ENCODE measurements around the gene ADAR. TPM values are rescaled to one million over a fixed set of nuclear protein-coding genes. Genes with fewer than 3 reads are reported as not detected.

ADAR gene
- total RNA-seq, 1 experiment from 2014 or later: 171 TPM

DNA sequence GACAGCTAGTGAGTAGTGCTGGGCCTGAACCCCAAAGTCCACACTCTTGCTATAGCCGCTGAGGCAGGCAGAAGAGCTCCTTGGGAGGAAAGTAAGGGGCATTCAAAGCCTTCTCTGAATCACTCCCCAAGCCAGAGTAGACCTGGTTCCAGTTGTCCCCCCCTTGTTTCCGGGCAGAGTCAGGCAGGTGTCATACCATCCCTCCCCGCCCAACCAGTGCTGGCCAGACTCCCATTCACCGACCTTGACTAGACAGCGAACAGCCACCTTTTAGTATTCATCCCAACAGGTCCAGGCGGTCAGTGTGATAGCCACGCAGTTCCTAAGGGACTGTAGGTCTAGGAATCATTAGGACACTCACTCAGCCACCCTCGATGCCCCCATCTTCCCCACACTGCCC is 28.6 kb downstream of the ADAR start:
- H3K27me3 ChIP-seq (replicated peaks; ENCODE audit: insufficient read depth, low read depth, low read length, poor library complexity): no peaks in the 10 kb centered on the region
- BruUV-seq (replicated peaks): no TSS peak
- POLR2A ChIA-PET (ENCODE audit: low non-redundant PET): interaction anchor here (0.5 kb wide), 1 partner anchor 295 kb away, joined by 9 read pairs; no protein-coding TSS in a partner anchor
- CTCF ChIA-PET: no interaction called here
- peaks cover 57% of the 10 kb centered on the region for H3K36me3 ChIP-seq (ENCODE audit: insufficient read depth, low read length, poor library complexity, severe bottlenecking)
- H3K4me1 ChIP-seq (ENCODE audit: insufficient read depth, low read length, poor library complexity, severe bottlenecking): no peaks in the 10 kb centered on the region
- no peak for DNase-seq (ENCODE audit: low spot score)
- intact Hi-C loops (cut with micrococcal nuclease; ENCODE audit: unreplicated experiment): no loop called here
- no peak overlapping the region for H3K27ac ChIP-seq (ENCODE audit: low read depth, low read length, poor library complexity, severe bottlenecking)
- no peak overlapping the region for H3K4me3 ChIP-seq (ENCODE audit: low read depth, low read length, poor library complexity, severe bottlenecking)
- no peak for TF ChIP-seq EZH2 (IDR thresholded peaks at IDR 0.05; ENCODE audit: borderline replicate concordance, low read depth, low read length, poor library complexity, severe bottlenecking)
- TF ChIP-seq, protein P1, sequence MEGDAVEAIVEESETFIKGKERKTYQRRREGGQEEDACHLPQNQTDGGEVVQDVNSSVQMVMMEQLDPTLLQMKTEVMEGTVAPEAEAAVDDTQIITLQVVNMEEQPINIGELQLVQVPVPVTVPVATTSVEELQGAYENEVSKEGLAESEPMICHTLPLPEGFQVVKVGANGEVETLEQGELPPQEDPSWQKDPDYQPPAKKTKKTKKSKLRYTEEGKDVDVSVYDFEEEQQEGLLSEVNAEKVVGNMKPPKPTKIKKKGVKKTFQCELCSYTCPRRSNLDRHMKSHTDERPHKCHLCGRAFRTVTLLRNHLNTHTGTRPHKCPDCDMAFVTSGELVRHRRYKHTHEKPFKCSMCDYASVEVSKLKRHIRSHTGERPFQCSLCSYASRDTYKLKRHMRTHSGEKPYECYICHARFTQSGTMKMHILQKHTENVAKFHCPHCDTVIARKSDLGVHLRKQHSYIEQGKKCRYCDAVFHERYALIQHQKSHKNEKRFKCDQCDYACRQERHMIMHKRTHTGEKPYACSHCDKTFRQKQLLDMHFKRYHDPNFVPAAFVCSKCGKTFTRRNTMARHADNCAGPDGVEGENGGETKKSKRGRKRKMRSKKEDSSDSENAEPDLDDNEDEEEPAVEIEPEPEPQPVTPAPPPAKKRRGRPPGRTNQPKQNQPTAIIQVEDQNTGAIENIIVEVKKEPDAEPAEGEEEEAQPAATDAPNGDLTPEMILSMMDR (conservative IDR thresholded peaks at IDR 0.05; ENCODE audit: low read depth, low read length): no peak
- H3K9me3 ChIP-seq (ENCODE audit: low read depth, low read length, poor library complexity, severe bottlenecking): no peaks in the 10 kb centered on the region

DNA sequence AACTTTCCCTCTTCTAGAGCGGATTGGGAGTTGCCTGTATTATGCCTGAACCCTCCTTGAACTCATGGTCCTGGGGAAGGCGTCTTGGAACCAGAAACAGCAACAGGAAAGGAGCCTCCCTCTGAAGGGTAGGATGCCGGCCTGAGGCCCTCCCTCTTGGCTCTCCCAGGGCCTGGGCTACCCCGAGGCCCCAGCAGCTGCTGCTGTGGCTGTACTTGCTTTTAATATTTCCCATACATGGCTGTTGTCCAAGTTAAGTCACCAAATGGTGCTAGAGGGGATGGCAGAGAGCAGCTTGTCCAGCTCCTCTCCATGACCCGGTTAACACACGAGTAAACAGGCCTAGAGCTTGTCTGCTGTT is 29.9 kb downstream of the ADAR start:
- intact Hi-C loops (cut with micrococcal nuclease; ENCODE audit: unreplicated experiment): no loop called here
- no peak for DNase-seq (ENCODE audit: low spot score)
- no TSS peak for BruUV-seq (replicated peaks)
- Histone ChIP-seq H3K27ac (ENCODE audit: low read depth, low read length, poor library complexity, severe bottlenecking) (no peak overlapping the region), H3K4me1 (ENCODE audit: insufficient read depth, low read length, poor library complexity, severe bottlenecking) (no peaks in the 10 kb centered on the region), H3K9me3 (ENCODE audit: low read depth, low read length, poor library complexity, severe bottlenecking) (no peaks in the 10 kb centered on the region), H3K4me3 (ENCODE audit: low read depth, low read length, poor library complexity, severe bottlenecking) (no peak overlapping the region), H3K36me3 (ENCODE audit: insufficient read depth, low read length, poor library complexity, severe bottlenecking) (peaks cover 44% of the 10 kb centered on the region), H3K27me3 (replicated peaks; ENCODE audit: insufficient read depth, low read depth, low read length, poor library complexity) (no peaks in the 10 kb centered on the region)
- ChIA-PET POLR2A (ENCODE audit: low non-redundant PET) (no interaction called here), CTCF (no interaction called here)
- TF ChIP-seq EZH2 (IDR thresholded peaks at IDR 0.05; ENCODE audit: borderline replicate concordance, low read depth, low read length, poor library complexity, severe bottlenecking): no peak
- TF ChIP-seq, protein P1 (conservative IDR thresholded peaks at IDR 0.05; ENCODE audit: low read depth, low read length): no peak

DNA sequence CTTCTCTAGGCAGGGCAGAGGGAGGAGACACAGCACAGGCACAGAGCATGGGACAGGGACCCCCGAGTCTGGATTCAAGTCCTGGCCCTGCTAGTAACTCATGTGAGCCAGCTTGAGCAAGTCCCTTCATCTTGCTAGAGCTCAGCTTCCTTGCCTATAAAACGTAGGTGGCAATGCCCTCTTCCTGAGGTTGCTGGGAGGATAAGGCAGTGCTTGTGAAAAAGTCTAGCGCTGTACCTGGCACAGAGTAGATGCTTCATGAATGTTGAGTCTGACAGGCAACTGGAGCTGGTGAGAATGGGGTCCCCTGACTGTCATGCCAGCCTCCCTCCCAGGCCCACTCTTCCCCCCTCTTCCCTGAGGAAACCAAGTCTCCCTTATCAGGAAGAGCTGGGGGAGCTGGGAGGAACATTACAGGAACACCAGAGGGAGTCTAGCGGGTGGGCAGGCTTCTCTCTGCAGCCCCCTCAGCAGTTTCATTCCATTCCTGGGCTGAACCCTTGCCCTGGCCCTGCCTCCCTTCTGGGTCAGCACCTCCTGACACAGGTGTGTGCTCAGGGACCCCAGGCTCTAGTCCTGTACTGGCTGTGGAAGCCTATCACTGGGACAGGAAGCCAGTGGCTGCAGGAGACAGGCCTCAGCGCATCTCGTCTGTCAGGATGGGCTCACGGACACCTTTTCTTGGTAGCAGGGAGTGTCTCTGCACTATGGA is 30.5 kb downstream of the ADAR start:
- no peak overlapping the region for H3K27ac ChIP-seq (ENCODE audit: low read depth, low read length, poor library complexity, severe bottlenecking)
- CTCF ChIA-PET: no interaction called here

More for the DNA sequence above, 30.5 kb downstream of the ADAR start:
- intact Hi-C loops (cut with micrococcal nuclease; ENCODE audit: unreplicated experiment): no loop called here
- no peak overlapping the region for H3K4me3 ChIP-seq (ENCODE audit: low read depth, low read length, poor library complexity, severe bottlenecking)
- POLR2A ChIA-PET (ENCODE audit: low non-redundant PET): no interaction called here
- H3K27me3 ChIP-seq (replicated peaks; ENCODE audit: insufficient read depth, low read depth, low read length, poor library complexity): no peaks in the 10 kb centered on the region
- no peak for TF ChIP-seq EZH2 (IDR thresholded peaks at IDR 0.05; ENCODE audit: borderline replicate concordance, low read depth, low read length, poor library complexity, severe bottlenecking)
- TF ChIP-seq, protein P1 (conservative IDR thresholded peaks at IDR 0.05; ENCODE audit: low read depth, low read length): no peak
- H3K36me3 ChIP-seq (ENCODE audit: insufficient read depth, low read length, poor library complexity, severe bottlenecking): peaks cover 38% of the 10 kb centered on the region
- H3K4me1 ChIP-seq (ENCODE audit: insufficient read depth, low read length, poor library complexity, severe bottlenecking): no peaks in the 10 kb centered on the region
- DNase-seq (ENCODE audit: low spot score): no peak
- no TSS peak for BruUV-seq (replicated peaks)
- H3K9me3 ChIP-seq (ENCODE audit: low read depth, low read length, poor library complexity, severe bottlenecking): no peaks in the 10 kb centered on the region
